HG02973 (cell line): ENCODE data around the gene CRABP1.

ENCODE experiments used
- ATAC-seq: cut with Tn5 transposase; IDR thresholded peaks from one replicate; pipeline ENCODE4 v1.9.1; 2021; ENCODE audit warnings: moderate library complexity; ENCODE audit not compliant: unreplicated experiment

The CRABP1 gene

DNA sequence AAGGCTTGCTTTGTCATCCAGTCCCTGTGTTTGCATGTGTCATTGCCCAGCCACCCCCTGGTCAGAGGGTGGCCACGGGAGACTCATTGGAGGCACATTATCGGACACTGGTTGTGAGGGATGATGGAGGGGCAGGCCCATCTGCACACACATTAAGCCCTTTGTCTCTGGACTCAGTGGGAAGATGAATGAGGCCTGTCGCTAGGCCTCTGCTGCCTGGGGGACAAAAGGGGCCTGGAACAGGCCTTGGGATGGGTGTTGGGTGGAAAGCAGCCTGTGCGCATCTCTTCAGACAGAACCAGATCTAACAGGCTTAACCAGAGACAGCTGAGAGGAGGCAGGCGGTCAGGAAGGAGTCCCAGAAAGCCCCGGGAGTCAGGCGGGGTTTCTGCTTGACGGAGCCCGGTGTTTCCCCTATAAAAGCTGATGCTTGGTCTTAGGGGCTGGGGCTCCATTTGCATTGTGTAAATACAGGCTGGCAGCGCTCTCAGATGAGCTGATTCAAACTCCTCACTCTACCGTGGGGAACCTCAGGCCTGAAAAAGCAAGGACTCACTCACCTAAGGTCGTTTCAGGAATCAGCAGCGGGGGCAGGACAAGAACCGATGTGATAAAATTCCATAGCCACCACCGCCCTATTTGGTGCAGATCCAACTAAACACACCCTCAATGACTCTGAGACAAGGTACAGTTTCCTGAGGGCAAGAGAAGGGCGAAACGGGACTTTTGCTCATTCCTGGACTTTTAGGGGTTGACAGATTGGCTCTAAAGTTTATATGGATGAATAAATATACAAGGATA is 23.7 kb upstream of the CRABP1 start:
- no peak for ATAC-seq

DNA sequence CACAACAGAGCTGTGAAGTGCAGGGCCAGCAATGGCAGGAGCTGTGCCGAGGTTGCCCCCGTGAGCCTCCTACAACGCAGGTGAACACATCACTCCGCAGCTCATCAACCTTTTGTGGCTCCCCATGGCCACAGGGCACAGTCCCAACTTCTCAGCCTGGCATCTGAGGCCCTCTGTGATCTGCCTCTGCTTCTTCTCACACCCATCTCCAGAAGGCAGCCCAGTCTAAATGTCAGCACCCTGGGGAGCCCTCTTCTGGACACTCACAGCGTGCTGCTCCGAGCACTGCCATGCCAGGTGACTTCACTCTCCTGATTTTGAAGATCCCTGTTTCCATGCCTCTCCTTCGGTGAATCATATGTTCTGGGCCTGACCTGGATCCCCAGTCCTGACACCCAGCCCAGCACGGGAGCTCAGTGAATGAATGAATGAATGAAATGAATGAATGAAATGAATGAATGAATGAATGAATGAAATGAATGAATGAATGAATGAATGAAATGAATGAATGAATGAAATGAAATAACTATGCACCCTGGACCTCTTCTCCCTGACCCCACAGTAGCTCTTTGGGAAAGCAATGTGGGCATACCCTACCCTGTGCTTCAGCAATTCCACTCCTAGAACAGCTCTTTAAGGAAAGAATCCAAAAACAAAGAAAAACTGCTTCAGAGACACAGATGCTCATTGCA is 22.9 kb upstream of the CRABP1 start:
- ATAC-seq, result no peak

DNA sequence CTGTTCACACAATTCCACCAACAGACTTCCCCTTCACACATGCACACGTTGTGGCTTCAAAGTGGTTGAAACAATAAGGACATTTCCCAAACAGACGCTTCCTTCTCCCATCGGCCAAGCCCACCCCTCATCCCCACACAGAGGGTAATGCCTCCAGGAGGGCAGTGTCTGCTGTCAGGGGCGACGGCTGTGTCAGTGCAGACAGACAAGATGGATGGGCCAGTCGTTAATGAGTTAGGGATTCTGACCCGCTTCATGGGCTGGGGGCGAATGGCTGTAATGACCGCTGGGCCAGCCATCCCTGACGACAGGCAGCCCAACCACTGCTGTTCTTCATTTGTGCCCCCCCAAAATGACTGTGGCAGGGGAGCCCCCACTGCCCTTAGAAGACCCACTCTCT is 20.6 kb upstream of the CRABP1 start:
- ATAC-seq, result no peak

DNA sequence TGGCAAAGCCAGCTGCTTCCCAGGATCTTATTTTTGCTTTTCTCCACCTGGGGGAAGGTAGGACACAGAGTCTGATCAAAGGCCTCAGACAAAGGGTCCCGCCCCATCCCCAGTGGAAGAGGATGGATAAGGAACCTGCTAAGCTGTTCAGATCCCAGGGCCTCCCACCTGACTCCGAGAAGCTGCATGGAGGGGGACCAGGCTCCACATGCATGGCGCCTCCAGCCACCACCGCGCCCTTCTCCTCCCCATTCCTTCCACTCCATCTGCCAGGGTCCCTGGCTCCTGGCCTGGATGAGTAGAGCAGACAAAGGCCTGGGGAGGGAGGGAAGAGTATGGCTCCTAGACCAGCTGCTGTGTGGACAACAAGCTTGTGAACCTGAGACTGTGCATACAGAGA is 20.0 kb upstream of the CRABP1 start:
- ATAC-seq, result no peak

DNA sequence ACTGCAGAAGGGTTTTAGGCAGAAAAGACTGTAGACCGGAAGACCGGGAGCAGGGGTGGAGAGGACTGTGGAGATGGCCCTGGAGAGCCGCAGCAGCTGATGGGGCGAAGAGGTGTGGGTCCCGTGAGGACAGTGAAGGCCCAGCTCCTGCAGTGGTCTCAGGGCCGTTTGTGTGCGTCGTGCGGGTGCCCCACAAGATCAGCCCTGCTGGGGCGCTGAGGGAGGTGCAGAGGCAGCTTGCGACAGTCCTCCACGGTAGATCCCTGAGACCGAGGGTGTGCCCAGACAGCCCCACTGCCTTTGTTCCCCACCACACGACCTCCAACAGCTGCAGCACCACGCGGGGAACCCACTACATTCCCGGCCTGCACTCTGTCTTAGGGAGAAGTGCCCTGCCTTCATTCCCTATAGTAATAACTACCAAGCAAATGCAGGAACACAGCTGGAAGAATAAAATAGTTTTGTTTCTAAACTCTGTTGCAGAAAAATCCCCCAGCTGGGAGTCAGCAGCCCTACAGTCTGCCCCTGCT is 19.0 kb upstream of the CRABP1 start:
- ATAC-seq, result no peak

DNA sequence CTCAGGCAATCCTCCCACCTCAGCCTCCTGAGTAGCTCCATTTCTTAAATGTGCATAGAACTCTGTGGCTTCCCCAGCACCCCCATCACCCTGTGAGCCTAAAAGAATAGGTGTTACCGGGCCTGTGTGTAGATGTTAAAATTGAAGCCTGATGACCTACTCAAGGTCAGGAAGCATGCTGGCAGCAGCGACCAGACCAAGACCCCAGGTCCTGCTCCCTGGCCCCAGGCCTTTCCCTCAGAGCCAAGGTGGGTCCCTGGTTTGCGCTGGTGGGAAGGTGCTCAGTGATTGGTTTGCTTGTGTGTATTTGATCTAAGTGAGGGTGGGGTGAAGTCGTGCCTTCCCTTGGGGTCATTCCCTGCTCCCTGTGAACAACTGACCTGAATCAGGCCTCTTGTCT is 18.4 kb upstream of the CRABP1 start:
- ATAC-seq, result no peak

DNA sequence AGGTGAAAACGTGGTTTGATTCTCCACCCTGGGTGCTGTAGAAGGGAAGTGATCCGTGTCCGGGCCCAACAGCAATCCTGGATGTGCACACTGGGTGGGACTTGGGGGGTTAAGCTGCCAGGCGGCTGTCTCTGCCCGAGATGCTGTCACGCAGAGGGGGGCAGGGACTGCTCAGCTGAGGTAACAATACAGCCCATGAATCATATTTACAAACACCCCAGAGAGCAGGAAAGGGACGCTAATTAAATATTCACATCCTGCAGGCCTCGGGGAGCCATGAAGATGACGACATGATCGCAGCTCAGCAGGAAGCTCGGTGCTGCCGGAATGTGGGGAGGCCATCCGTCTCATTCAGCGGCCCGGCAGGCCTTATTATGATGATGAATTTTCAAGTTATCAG is 17.9 kb upstream of the CRABP1 start:
- no peak for ATAC-seq

DNA sequence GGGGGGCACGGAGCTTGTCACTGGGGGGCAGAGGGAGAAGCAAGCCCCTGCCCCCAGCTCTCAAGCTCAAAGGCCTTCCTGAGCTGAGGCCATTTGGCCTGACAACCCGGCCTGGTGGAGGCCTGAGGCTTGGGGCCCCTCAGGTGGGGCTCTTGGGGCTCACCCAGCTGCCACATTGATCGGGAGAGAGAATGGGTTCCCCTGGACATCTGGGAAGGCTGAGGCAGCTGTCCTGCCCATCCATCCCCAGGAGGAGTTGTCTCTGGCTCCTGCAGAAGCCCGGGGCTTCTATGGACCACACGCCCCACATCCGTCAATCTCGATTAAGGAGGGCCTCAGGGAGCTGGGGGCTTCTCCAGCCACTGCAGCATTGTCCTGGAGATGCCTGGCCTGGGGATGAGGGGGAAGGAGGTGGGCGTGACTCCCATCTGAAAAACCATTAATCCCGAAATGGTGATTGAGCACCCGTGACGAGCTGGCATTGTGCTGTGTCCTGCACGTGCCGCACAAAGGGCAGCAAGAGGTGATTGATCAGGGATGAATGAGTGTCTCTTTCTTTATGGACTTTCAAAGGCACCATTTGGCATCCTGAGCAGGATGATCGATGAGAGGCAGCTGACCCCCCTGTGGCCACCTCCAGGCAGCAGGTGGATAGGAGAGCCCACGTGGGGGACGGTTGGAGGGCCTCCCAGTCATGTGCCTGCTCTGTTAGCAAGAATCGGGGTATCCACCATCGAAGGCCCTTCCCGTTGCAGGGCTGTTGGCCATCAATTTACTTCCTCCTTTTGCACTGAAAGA is 17.2 kb upstream of the CRABP1 start:
- no peak for ATAC-seq

DNA sequence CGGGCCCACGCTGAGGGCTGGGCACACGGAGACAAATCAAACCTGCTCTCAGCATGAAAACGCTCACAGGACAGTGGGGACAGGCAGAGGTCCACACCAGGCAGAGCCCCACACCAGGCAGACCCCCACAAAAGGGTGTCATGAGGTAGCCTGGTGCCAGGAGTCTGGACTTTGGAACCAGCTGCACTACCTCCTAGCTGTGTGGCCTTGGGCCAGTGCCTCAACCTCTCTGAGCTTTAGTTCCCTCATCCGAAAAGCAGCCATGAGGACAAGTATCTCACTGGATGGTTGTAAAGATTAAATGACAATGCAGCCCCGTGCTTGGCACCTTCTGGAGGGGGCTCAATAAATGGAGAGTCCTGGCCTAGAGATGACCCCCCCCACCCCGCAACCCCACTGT is 16.5 kb upstream of the CRABP1 start:
- no peak for ATAC-seq

DNA sequence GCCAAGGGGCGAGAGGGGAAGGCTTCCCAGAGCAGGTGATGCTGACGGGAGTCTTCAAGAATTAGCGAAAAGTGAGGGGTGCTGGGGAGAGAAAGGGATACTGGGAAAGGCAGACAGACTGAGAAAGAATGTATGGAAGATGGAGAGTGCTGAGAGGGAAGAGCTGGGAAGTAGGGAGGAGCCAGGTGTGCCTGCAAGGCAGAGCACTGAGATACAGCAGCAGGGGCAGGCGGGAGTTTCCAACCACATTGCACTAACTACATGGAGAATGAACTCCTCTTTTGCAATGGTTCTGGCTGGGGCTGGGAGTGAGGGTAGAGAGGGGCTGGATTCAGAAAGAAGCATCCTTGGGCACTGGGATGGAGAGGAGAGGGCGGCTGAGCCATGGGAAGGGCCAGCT is 16.0 kb upstream of the CRABP1 start:
- no peak for ATAC-seq

DNA sequence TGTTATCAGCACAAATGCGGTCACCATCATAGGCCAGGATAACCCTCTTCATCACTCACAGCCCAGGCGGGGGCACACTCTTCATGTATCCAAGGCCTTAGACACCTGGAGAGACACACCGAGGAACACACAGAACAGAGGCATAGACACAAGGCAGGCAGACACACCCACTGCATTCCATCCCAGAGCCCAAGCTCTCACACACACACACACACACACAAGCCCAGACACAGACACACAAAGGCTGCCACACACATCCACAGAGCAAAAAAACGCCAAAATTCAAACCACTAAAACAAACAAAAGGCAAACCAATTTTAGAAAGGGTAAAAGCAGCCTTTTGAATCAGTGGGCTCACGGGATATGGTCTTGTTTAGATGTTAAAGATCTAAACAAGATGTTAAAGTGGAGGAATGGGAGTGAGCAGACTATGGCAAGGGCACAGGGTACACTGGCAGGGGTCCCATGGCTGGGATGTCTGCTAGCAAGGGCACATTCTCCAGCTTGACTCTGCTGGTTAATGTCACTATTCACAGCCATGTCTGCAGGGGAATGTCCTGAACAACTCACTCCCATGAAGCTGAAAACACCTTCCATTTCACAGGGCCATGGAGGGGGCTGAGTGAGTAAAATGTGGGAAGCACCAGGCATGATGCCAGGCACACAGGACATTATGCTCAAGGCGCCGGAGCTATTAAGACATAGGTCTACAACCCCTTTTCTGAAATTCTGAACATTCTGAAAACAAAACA is 14.9 kb upstream of the CRABP1 start:
- ATAC-seq, result no peak

DNA sequence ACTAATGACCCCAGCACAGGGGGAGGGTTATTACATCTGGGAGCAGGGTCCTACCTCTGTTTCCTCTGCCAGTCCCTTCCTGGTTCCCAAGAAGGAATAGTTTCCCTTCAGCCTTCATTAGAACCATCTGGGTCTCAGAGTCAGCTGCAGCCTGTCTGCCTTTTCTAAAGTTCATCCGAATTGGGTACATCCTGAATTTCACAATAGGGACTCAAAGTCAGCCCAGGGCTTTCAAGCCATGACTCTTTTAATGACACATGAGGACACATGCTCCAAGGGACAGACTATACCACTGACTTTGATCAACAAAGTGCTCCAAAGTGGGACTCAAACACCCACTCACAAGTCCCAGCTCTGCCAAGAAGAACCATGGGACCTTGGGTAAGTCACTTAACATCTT is 12.7 kb upstream of the CRABP1 start:
- ATAC-seq, result no peak

DNA sequence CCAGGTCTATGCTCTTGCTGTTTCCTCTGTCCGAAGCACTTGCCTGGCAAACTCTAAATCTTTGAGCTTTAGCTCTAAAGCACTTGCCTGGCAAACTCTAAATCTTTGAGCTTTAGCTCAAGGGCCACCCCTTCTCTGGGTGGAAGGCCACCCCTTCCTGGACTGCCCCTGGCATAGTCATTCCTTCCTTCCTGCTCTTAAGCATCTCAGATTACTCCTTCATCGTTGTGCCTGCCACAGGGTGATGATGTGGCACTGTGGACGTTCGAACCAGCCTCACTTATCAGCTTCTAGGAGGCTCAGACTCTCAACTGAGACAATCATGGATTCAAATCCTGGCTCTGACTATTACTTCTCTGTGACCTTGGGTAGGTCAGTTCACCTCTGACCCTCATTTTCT is 10.5 kb upstream of the CRABP1 start:
- no peak for ATAC-seq

DNA sequence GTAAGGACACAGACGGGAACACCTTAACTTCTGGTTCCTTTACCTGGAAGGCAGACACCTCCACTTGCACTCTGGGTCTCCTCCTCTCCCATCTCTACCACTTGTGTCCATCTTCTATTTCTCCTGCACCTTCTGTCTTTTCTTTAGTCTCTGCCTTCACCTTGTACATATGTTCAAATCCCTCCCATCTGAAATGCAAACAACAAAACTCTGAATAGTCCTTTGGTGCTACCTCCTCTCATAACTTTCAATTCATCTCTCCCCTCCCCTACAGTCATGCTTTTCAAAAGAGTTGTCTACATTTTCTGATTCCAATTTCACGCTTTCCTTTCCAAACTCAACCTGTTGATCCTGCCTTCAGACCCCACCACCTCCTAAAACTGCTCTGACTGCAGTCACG is 5.3 kb upstream of the CRABP1 start:
- ATAC-seq, result no peak

DNA sequence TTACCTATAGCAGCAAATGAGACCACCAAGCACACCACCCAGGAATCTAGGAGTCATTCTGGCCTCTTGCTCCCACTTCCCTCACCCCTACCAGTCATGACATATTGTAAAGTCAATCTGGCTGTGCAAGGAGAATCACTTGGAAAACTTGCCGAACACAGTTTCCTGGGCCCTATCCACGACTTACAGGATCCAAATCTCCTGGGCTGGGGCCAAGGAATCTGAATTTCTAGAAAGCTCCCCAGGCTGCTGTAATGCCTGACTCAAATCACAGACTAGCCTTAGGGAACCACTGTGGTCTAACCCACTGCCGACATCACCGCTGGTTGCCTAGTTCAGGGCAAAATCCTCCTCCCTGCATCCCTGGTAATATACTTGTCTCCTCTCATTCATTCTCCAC is 4.2 kb upstream of the CRABP1 start:
- no peak for ATAC-seq

DNA sequence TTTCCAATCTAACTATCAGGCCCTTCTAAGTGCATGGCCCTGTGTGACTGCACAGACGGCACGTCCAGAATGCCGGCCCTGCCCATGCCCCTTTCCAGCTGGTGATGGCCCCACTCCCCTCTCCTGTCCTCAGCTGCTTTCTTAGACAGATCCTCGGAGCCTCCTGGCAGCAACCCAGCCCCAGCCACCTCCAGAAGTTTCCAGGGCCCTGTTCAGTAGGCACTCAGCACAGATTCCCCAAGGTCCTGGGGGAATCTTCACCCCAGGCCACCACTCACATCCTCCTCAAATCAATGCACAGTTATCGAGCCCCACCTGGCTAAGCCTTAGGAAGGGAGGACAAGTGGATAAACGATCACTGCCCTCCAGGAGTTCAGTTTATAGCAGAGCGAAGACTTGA is 1.4 kb upstream of the CRABP1 start:
- ATAC-seq, result no peak

DNA sequence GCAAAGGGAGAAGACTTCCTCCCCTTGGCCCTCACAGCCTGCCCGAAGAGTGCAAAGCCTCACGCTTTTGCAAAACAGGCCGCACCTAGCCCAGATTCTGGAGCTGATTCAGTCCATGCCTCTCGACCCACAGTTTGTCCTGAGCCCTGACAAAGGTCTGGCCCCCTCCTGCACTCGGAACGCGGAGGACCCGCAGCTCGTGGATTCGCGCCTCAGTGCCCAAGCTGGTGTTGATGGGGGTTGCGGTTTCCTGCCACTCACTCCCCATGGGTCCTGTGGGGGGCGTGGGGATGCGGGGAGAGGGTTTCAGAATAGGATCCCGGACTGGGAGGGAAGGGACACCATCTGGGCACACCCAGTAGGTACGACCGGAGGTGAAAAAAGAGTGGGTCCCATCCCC is 594 bp upstream of the CRABP1 start:
- ATAC-seq, result no peak

DNA sequence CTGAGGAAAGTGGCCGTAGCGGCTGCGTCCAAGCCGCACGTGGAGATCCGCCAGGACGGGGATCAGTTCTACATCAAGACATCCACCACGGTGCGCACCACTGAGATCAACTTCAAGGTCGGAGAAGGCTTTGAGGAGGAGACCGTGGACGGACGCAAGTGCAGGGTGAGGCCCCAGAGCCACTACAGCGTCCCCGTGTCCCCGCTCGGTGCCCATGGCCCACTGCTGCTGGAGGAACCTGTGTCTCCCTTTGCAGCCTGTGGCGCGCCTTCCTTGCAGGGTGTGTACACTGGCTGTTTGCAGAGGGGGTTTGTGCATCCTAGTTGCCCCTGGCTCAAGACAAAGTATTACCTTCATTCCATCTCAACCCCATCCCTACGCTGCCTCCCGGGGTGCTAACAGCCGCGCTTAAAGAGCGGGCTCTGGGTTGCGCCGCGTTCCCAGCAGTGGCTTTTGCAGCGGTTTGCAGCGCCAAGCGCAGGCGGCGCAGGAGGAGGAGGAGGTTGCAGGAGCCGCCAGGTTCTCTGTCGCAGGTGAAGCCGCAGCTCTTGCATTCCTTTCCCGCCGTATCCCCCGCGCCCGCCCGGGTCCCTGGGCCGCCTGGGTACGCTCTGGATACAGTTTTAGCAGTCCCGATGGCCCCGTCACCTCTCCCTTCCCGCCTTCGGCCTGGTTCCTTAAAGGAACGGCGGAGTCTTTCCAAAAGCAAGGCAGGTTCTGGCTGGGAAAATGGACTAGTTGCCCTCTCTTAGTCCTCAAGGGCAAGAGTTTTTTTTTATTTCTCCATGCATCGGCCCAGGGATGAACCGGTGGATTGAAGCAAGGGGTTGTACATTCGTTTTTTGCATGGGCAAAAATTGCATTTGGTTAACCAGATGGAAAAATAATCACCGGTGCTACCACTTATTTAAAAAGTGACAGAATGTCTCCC is 1.2 kb downstream of the CRABP1 start:
- no peak for ATAC-seq

DNA sequence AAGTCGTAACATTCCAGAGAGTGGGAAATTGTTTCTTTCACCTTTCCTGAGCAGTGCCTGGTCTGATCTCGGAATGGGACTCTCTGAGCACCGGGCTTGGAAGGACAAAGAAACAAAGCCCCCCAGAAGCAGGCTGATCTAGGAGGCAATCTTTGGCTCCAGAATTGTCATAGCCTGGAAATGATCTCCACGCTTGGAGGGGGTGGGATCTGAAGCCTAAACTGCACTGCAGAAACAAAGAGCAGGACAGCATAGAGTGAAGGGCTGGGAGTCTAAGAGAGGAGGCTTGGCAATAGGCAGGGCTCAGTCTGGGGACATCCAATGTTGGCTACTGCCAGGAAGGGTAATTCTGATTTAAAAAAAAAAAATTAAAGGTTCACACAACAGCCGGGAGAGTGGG is 1.9 kb downstream of the CRABP1 start:
- ATAC-seq, result no peak
